Activated T-helper 9 cell treated with anti-CD3 and anti-CD28 coated beads, Interleukin-2, amount 50 U/mL, for 16 hours (primary cell): ENCODE results near the gene PDSS2.
"Not testable (repeated sequence)": the region's sequence is repeated elsewhere in the genome, so short reads cannot be mapped to it uniquely, and the experiment has no call there.

Experiments
- DNase-seq: peaks from one replicate; pipeline ENCODE4 v3.0.0-alpha.2; 2020; ENCODE audit warnings: low read depth

The PDSS2 gene

GRCh38 chr6:107321793-107322192 lies 137.6 kb downstream of the PDSS2 start:
- no peak for DNase-seq

GRCh38 chr6:107319906-107320530 lies 139.3 kb downstream of the PDSS2 start:
- DNase-seq: no peak

GRCh38 chr6:107318100-107318736 lies 141.1 kb downstream of the PDSS2 start:
- no peak for DNase-seq

- DNase-seq: no peak
Measured at GRCh38 chr6:107315114-107315513, 144.2 kb downstream of the PDSS2 start.

GRCh38 chr6:107314531-107314939 lies 144.8 kb downstream of the PDSS2 start:
- DNase-seq: no peak

GRCh38 chr6:107313776-107314175 lies 145.6 kb downstream of the PDSS2 start:
- DNase-seq: no peak

GRCh38 chr6:107310362-107310761 lies 149.0 kb downstream of the PDSS2 start:
- DNase-seq: no peak

GRCh38 chr6:107308677-107309076 lies 150.7 kb downstream of the PDSS2 start:
- no peak for DNase-seq

- DNase-seq: not testable (repeated sequence)
Measured at GRCh38 chr6:107305994-107306393, 153.4 kb downstream of the PDSS2 start.

- DNase-seq: no peak
Measured at GRCh38 chr6:107305391-107305790, 154.0 kb downstream of the PDSS2 start.

GRCh38 chr6:107304421-107305025 lies 154.8 kb downstream of the PDSS2 start:
- no peak for DNase-seq

- no peak for DNase-seq
Measured at GRCh38 chr6:107293350-107293749, 166.0 kb downstream of the PDSS2 start.

- DNase-seq: no peak
Measured at GRCh38 chr6:107292715-107293271, 166.6 kb downstream of the PDSS2 start.

- DNase-seq: no peak
Measured at GRCh38 chr6:107290491-107290890, 168.9 kb downstream of the PDSS2 start.

- not testable (repeated sequence) for DNase-seq
Measured at GRCh38 chr6:107289258-107289657, 170.1 kb downstream of the PDSS2 start.

- DNase-seq: not testable (repeated sequence)
Measured at GRCh38 chr6:107285683-107286082, 173.7 kb downstream of the PDSS2 start.

- DNase-seq: no peak
Measured at GRCh38 chr6:107284805-107285204, 174.6 kb downstream of the PDSS2 start.

- DNase-seq: no peak
Measured at GRCh38 chr6:107280791-107281190, 178.6 kb downstream of the PDSS2 start.

- DNase-seq: not testable (repeated sequence)
Measured at GRCh38 chr6:107280001-107280400, 179.4 kb downstream of the PDSS2 start.

GRCh38 chr6:107275330-107275865 lies 184.0 kb downstream of the PDSS2 start:
- DNase-seq: no peak

GRCh38 chr6:107274288-107274687 lies 185.1 kb downstream of the PDSS2 start:
- DNase-seq: no peak

GRCh38 chr6:107272246-107272645 lies 187.1 kb downstream of the PDSS2 start:
- DNase-seq: no peak
